H1 (cell line): ENCODE measurements around the gene TLCD5. TPM values are rescaled to one million over a fixed set of nuclear protein-coding genes. Genes with fewer than 3 reads are reported as not detected.

Experiments
- CHD1 ChIP-seq: IDR thresholded peaks from 2 replicates; pipeline ENCODE4 v1.6.1; 2012; ENCODE audit warnings: low read depth, low read length, improper control_type of control experiment
- CHD7 ChIP-seq: fragments of 300-600 bp; sonication (generic); IDR thresholded peaks from 2 replicates; pipeline ENCODE4 v1.7.1; 2012; ENCODE audit warnings: low read length, moderate library complexity, mild to moderate bottlenecking, inconsistent platforms; ENCODE audit not compliant: insufficient replicate concordance
- JUND ChIP-seq: IDR thresholded peaks from 2 replicates; pipeline ENCODE4 v1.6.1; 2011; ENCODE audit warnings: mild to moderate bottlenecking, improper control_type of control experiment, low read length
- SIN3A ChIP-seq, 2 experiments: IDR thresholded peaks in 1 of 2; conservative IDR thresholded peaks in 1 of 2; 2 replicates each; pipeline ENCODE4 v1.6.1; 2011 to 2012; ENCODE audit warnings: low read length in 2 of 2, improper control_type of control experiment in 1 of 2, low read depth in 1 of 2, mild to moderate bottlenecking in 1 of 2
- SIX5 ChIP-seq: IDR thresholded peaks from 2 replicates; pipeline ENCODE4 v1.6.1; 2011; ENCODE audit warnings: mild to moderate bottlenecking, low read depth, low read length
- SRF ChIP-seq: IDR thresholded peaks from 2 replicates; pipeline ENCODE4 v1.6.1; 2011; ENCODE audit warnings: mild to moderate bottlenecking, low read depth, low read length, moderate library complexity
- SUZ12 ChIP-seq: fragments of 200-600 bp; sonication (generic); IDR thresholded peaks from 2 replicates; pipeline ENCODE4 v1.6.1; 2012; ENCODE audit warnings: mild to moderate bottlenecking, inconsistent platforms, low read length, moderate library complexity, mixed read lengths
- ZNF274 ChIP-seq: IDR thresholded peaks from 2 replicates; pipeline ENCODE4 v1.7.0; 2012; ENCODE audit warnings: low read length, borderline replicate concordance; ENCODE audit errors: extremely low read depth
- polyA plus RNA-seq, 7 experiments: library from polyadenylated mRNA; depleted of rRNA in 3 of 7; stranded (reverse) in 5 of 7; unstranded in 2 of 7; fragments of >200 nt in 5 of 7; fragments of 200-250 nt in 2 of 7; gene quantifications; 1 replicate in 5 of 7; 2 replicates in 1 of 7; 4 replicates in 1 of 7; pipeline versions ENCODE4 v1.2.1 to v1.2.3, GENCODE V29; 2011 to 2013; ENCODE audit warnings: missing spikeins in 2 of 7, mixed read lengths in 2 of 7
- total RNA-seq: library from RNA; stranded (reverse); fragmentation: NEBNext Ultra II Directional; extraction: Animal tissue kit (Norgen Biotek cat#: 25700); gene quantifications from 2 replicates; pipeline ENCODE4 v1.2.1, GENCODE V29; 2021

TLCD5 gene
- total and polyA plus RNA-seq, 2 of the 8 experiments (the other 6 are each of a cell fraction or from before 2014, with no cell fraction given) = 9.5 to 10.1 TPM

GRCh38 chr11:120344302-120345004 is 19.4 kb downstream of the TLCD5 start (continued):
- TF ChIP-seq CHD7 (no peak), JUND (no peak), CHD1 (no peak), SIX5 (no peak), SUZ12 (no peak), SRF (no peak), SIN3A (conservative IDR thresholded peaks at IDR 0.05 in 1 of 2, IDR thresholded peaks at IDR 0.05 in 1 of 2; ENCODE audit: low read depth in 1 of 2, low read length in 2 of 2) (no peak), ZNF274 (no peak)
